Naive thymus-derived CD8-positive, alpha-beta T cell (primary cell): ENCODE results near the gene SRD5A1. TPM values are rescaled to one million over a fixed set of nuclear protein-coding genes. Genes with fewer than 3 reads are reported as not detected.

ENCODE experiments used
- ATAC-seq, 2 donors: fragments of 150-1000 bp; cut with Tn5 transposase in 1 of 2; sonication (Bioruptor Pico), chemical (Tn5 transposase) in 1 of 2; 1 replicate in 1 of 2; 2 replicates in 1 of 2; pipeline ENCODE4 v1.10.0; 2021; ENCODE audit warnings: mild to moderate bottlenecking in 2 of 2, moderate library complexity in 2 of 2
- POLR2A ChIA-PET: fragments of 350-600 bp; sonication (Branson Sonifier 250); formaldehyde crosslinking; loops from one replicate; lab custom pipeline; 2021; ENCODE audit warnings: antibody characterized with exemption; lab: Charles Lee
- DNase-seq, 10 donors: peaks; one replicate each; pipeline versions ENCODE4 v3.0.0 to v3.0.0-alpha.2; 2020 to 2022
- H3K27ac Mint-ChIP-seq, 10 donors: one replicate each; pipeline ENCODE4 v1.8.0; 2020 to 2022; ENCODE audit warnings: mild to moderate bottlenecking in 10 of 10, mixed read lengths in 10 of 10, moderate library complexity in 4 of 10, inconsistent platforms in 1 of 10
- H3K27me3 Mint-ChIP-seq, 5 donors: one replicate each; pipeline ENCODE4 v1.8.0; 2021 to 2022; ENCODE audit warnings: mixed read lengths in 5 of 5
- H3K36me3 Mint-ChIP-seq, 3 donors: one replicate each; pipeline ENCODE4 v1.8.0; 2020 to 2022; ENCODE audit warnings: mixed read lengths in 3 of 3, mild to moderate bottlenecking in 2 of 3, inconsistent platforms in 1 of 3
- H3K4me1 Mint-ChIP-seq, 4 donors: one replicate each; pipeline ENCODE4 v1.8.0; 2021 to 2022; ENCODE audit warnings: mixed read lengths in 4 of 4
- H3K4me3 Mint-ChIP-seq, 10 donors: one replicate each; pipeline ENCODE4 v1.8.0; 2020 to 2022; ENCODE audit warnings: mild to moderate bottlenecking in 10 of 10, mixed read lengths in 10 of 10, moderate library complexity in 6 of 10, inconsistent platforms in 1 of 10
- H3K9me3 Mint-ChIP-seq, 9 donors: one replicate each; pipeline ENCODE4 v1.8.0; 2020 to 2022; ENCODE audit warnings: mixed read lengths in 9 of 9, mild to moderate bottlenecking in 3 of 9, inconsistent platforms in 1 of 9, moderate library complexity in 1 of 9
- polyA plus RNA-seq, 3 donors: library from polyadenylated mRNA; unstranded; fragments of 300-500 nt; fragmentation: Illumina TruSeq; gene quantifications; one replicate each; pipeline ENCODE4 v1.2.3, GENCODE V29; 2021
- total RNA-seq, 8 experiments: library from RNA in 2 of 8; stranded (reverse) in 2 of 8; gene quantifications; one replicate each; pipeline ENCODE4 v1.2.3 and lab custom pipeline; 2021 to 2026

Gene SRD5A1
- total and polyA plus RNA-seq, 5 experiments from 2014 or later: 4.3 to 9.4 (median 6.8) TPM

DNA sequence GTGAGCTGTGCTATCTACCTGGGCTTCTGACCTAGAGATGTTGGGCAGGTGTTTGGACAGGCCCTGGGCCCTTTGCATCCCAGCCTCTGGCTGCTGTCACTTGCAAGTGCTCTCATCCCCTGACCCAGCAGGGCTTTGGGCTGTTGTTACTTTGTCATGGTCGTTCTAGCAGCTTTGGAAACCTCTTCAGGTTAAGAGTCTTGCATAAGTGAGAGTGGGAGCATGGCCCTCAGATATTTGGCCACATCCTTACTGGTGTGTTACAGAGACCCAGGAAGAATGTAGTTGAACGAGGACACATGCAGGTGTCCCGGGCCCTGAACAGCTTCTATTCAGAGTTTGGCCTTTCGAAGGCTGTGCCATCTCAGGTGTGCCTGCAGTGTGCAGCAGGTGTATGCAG lies 84.4 kb downstream of the SRD5A1 start:
- no peaks in the 10 kb centered on the region for H3K9me3 Mint-ChIP-seq
- peaks cover 0 to 18% (median 10%) of the 10 kb centered on the region in 3 donors for H3K36me3 Mint-ChIP-seq
- peak overlapping the region in 9 of 10 donors; percentile 0 to 87 (median 49) for H3K4me3 Mint-ChIP-seq
- DNase-seq (no peak), ATAC-seq (no peak)
- H3K27me3 Mint-ChIP-seq: no peaks in the 10 kb centered on the region
- H3K4me1 Mint-ChIP-seq: peaks cover 42 to 78% (median 75%) of the 10 kb centered on the region in 4 donors
- H3K27ac Mint-ChIP-seq: peak overlapping the region in 7 of 10 donors; percentile 46 to 86 (median 71)
- POLR2A ChIA-PET: interaction anchor here (1.0 to 1.1 kb wide), 2 partner anchors 9 to 85 kb away, joined by 3 read pairs; no protein-coding TSS in a partner anchor

DNA sequence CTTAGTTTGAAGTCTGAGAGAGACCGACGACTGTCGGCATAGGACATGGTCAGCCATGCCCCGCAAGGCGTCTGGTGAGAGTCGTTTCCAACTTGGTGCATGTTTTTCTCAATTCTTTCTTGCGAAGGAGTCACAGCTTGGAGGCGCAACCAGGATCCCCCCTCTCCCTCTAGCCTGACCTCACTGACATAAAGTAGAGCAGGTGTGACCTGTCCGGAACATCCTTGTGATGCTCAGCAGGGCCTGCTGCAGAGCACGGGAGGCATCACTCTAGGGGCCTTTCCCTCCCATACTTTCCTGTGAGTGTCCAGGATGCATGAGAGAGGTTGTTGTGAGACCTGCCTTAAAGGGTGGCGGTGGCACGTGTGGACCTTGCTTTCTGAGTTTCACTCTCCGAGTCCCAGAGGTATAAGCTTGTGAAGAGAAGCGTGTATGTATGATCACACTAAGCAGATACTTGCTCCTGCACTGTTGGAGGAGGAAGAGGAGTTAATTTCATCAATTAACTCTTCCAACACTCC lies 85.0 kb downstream of the SRD5A1 start:
- H3K9me3 Mint-ChIP-seq: no peaks in the 10 kb centered on the region
- POLR2A ChIA-PET: interaction anchor here (0.6 to 1.0 kb wide), 2 partner anchors 38 to 86 kb away, joined by 3 read pairs; no protein-coding TSS in a partner anchor
- H3K4me3 Mint-ChIP-seq: peak overlapping the region; percentile 4 to 87 (median 50)
- peak overlapping the region in 8 of 10 donors; percentile 13 to 86 (median 62) for H3K27ac Mint-ChIP-seq
- H3K4me1 Mint-ChIP-seq: peaks cover 42 to 83% (median 80%) of the 10 kb centered on the region in 4 donors
- peaks cover 0 to 18% (median 10%) of the 10 kb centered on the region in 3 donors for H3K36me3 Mint-ChIP-seq
- ATAC-seq: no peak
- H3K27me3 Mint-ChIP-seq: no peaks in the 10 kb centered on the region
- DNase-seq: no peak

GRCh38 chr5:6718718-6719117 lies 85.5 kb downstream of the SRD5A1 start:
- Mint-ChIP-seq H3K4me1 (peaks cover 46 to 88% (median 84%) of the 10 kb centered on the region in 4 donors), H3K27me3 (no peaks in the 10 kb centered on the region), H3K36me3 (peaks cover 0 to 23% (median 10%) of the 10 kb centered on the region in 3 donors), H3K27ac (peak overlapping the region in 6 of 10 donors; percentile 13 to 88 (median 54)), H3K9me3 (no peaks in the 10 kb centered on the region), H3K4me3 (peak overlapping the region in 5 of 10 donors; percentile 15 to 87 (median 41))
- DNase-seq (no peak), ATAC-seq (no peak)
- POLR2A ChIA-PET: interaction anchor here (0.6 to 1.0 kb wide), 2 partner anchors 38 to 86 kb away, joined by 3 read pairs; no protein-coding TSS in a partner anchor

- POLR2A ChIA-PET: no interaction called here
- ATAC-seq (no peak), DNase-seq (no peak)
- peak overlapping the region in 8 of 10 donors; percentile 9 to 86 (median 56) for H3K27ac Mint-ChIP-seq
- peaks cover 52 to 95% (median 91%) of the 10 kb centered on the region in 4 donors for H3K4me1 Mint-ChIP-seq
- H3K36me3 Mint-ChIP-seq: peaks cover 0 to 29% (median 10%) of the 10 kb centered on the region in 3 donors
- no peaks in the 10 kb centered on the region for H3K9me3 Mint-ChIP-seq
- no peaks in the 10 kb centered on the region for H3K27me3 Mint-ChIP-seq
- H3K4me3 Mint-ChIP-seq: peak overlapping the region in 8 of 10 donors; percentile 24 to 76 (median 38)
Measured at GRCh38 chr5:6719417-6719816, 86.2 kb downstream of the SRD5A1 start.

DNA sequence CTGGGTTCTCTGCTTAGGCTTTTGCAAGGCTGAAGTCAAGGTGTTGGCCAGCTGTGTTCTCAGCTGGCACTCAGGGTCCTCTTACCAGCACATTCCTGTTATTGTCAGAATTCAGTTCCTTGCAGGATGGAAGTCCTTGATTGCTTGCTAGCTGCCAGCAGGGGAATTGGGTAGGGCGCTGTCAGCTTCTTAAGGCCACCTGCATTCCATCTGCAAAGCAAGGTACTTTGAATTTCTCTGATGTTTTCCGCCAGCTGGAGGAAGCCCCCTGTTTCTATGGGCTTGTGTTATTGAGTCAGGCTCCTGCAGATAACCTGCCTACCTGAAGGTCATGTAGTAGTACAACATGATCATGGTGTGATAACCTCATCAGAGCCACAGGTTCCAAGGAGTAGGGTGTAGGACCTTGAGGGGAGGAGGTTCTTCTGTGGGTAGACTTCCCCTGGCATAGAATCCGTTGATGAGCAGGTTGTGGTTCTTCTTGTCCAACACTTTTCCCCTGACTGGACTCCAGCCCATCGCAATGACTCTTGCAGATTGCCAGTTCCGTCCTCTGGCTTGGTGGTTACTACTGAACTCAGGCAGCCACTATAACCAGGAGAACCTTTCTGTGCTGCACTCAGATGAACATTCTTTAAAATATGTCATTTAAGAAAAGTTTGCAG lies 86.8 kb downstream of the SRD5A1 start:
- DNase-seq: no peak
- peaks cover 55 to 99% (median 93%) of the 10 kb centered on the region in 4 donors for H3K4me1 Mint-ChIP-seq
- H3K36me3 Mint-ChIP-seq: peaks cover 0 to 35% (median 10%) of the 10 kb centered on the region in 3 donors
- POLR2A ChIA-PET: no interaction called here
- H3K9me3 Mint-ChIP-seq: no peaks in the 10 kb centered on the region
- peak overlapping the region in 8 of 10 donors; percentile 24 to 76 (median 38) for H3K4me3 Mint-ChIP-seq
- no peaks in the 10 kb centered on the region for H3K27me3 Mint-ChIP-seq
- ATAC-seq: no peak
- H3K27ac Mint-ChIP-seq: peak overlapping the region in 9 of 10 donors; percentile 9 to 86 (median 49)

DNA sequence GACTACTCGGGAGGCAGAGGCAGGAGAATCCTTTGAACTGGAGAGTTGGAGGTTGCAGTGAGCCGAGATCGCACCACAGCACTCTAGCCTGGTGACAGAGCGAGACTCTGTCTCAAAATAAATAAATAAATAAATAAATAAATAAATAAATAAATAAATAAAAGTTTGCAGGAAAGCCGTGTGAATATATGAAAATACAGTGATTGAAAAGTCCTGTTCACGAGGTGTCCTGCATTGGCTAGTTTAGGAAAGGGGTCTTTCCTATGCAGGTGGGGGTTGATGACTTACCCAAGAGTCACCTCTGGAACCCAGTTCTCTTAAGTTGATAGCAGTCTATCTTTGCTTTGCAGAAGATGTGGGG lies 87.3 kb downstream of the SRD5A1 start:
- Mint-ChIP-seq H3K27me3 (no peaks in the 10 kb centered on the region), H3K4me3 (peak overlapping the region in 5 of 10 donors; percentile 2 to 76 (median 36)), H3K36me3 (peaks cover 0 to 36% (median 10%) of the 10 kb centered on the region in 3 donors), H3K4me1 (peaks cover 57 to 97% (median 93%) of the 10 kb centered on the region in 4 donors), H3K9me3 (no peaks in the 10 kb centered on the region), H3K27ac (peak overlapping the region in 5 of 10 donors; percentile 22 to 82 (median 49))
- ATAC-seq (no peak), DNase-seq (no peak)
- POLR2A ChIA-PET: no interaction called here

GRCh38 chr5:6721442-6721841 lies 88.2 kb downstream of the SRD5A1 start:
- Mint-ChIP-seq H3K4me1 (peaks cover 52 to 97% (median 93%) of the 10 kb centered on the region in 4 donors), H3K9me3 (no peaks in the 10 kb centered on the region), H3K36me3 (peaks cover 0 to 43% (median 10%) of the 10 kb centered on the region in 3 donors), H3K27me3 (no peaks in the 10 kb centered on the region), H3K27ac (peak overlapping the region in 8 of 10 donors; percentile 28 to 88 (median 80)), H3K4me3 (peak overlapping the region in 9 of 10 donors; percentile 8 to 82 (median 59))
- no peak for ATAC-seq
- no peak for DNase-seq
- POLR2A ChIA-PET: no interaction called here

GRCh38 chr5:6722015-6722414 lies 88.8 kb downstream of the SRD5A1 start:
- no peaks in the 10 kb centered on the region for H3K9me3 Mint-ChIP-seq
- H3K27ac Mint-ChIP-seq: peak overlapping the region in 8 of 10 donors; percentile 28 to 88 (median 80)
- ATAC-seq (peak in 1 of 2 donors; percentile 36), DNase-seq (no peak)
- POLR2A ChIA-PET: interaction anchor here (0.7 kb wide), 1 partner anchor 1301 kb away, joined by 6 read pairs; no protein-coding TSS in a partner anchor
- H3K36me3 Mint-ChIP-seq: peaks cover 0 to 46% (median 10%) of the 10 kb centered on the region in 3 donors
- peaks cover 54 to 97% (median 93%) of the 10 kb centered on the region in 4 donors for H3K4me1 Mint-ChIP-seq
- no peaks in the 10 kb centered on the region for H3K27me3 Mint-ChIP-seq
- peak overlapping the region in 9 of 10 donors; percentile 15 to 82 (median 71) for H3K4me3 Mint-ChIP-seq

- Mint-ChIP-seq H3K4me3 (peak overlapping the region in 2 of 10 donors; percentile 22 to 62), H3K27ac (peak overlapping the region in 2 of 10 donors; percentile 29 to 82), H3K27me3 (no peaks in the 10 kb centered on the region), H3K9me3 (no peaks in the 10 kb centered on the region), H3K36me3 (peaks cover 0 to 42% (median 7%) of the 10 kb centered on the region in 3 donors), H3K4me1 (peaks cover 56 to 97% (median 93%) of the 10 kb centered on the region in 4 donors)
- DNase-seq: no peak
- POLR2A ChIA-PET: no interaction called here
- ATAC-seq: no peak
Measured at GRCh38 chr5:6723122-6723815, 90.0 kb downstream of the SRD5A1 start.

- ATAC-seq: no peak
Measured at GRCh38 chr5:6723816-6724300, 90.6 kb downstream of the SRD5A1 start.

More at GRCh38 chr5:6723816-6724300, 90.6 kb downstream of the SRD5A1 start:
- H3K4me1 Mint-ChIP-seq: peaks cover 54 to 93% (median 93%) of the 10 kb centered on the region in 4 donors
- POLR2A ChIA-PET: no interaction called here
- no peaks in the 10 kb centered on the region for H3K27me3 Mint-ChIP-seq
- peak overlapping the region in 3 of 10 donors; percentile 10 to 62 (median 28) for H3K4me3 Mint-ChIP-seq
- H3K36me3 Mint-ChIP-seq: peaks cover 0 to 36% (median 2%) of the 10 kb centered on the region in 3 donors
- peak overlapping the region in 1 of 10 donors; percentile 29 for H3K27ac Mint-ChIP-seq
- no peak for DNase-seq
- H3K9me3 Mint-ChIP-seq: no peaks in the 10 kb centered on the region
